Prostate gland (tissue), 2 donors: ENCODE results near the gene CWF19L2.

Source experiments
- CTCF ChIP-seq, 4 experiments: fragments of 200-600 bp in 2 of 4; fragments of 450-650 bp in 2 of 4; sonication (generic) in 2 of 4; IDR thresholded peaks; 1 replicate in 3 of 4; 2 replicates in 1 of 4; pipeline ENCODE4 v1.5.1; 2016 to 2019; ENCODE audit warnings: antibody characterized with exemption in 4 of 4, mild to moderate bottlenecking in 2 of 4, moderate library complexity in 2 of 4
- POLR2A ChIP-seq: fragments of 450-650 bp; IDR thresholded peaks from one replicate; pipeline ENCODE4 v1.6.1; 2016; ENCODE audit warnings: antibody characterized with exemption, mild to moderate bottlenecking
- POLR2AphosphoS5 ChIP-seq: sonication (generic); formaldehyde crosslinking; IDR thresholded peaks from one replicate; pipeline ENCODE4 v1.6.1; 2017; ENCODE audit warnings: antibody characterized with exemption

- TF ChIP-seq CTCF (IDR thresholded peaks at IDR 0.05) (no peak), POLR2A (no peak), POLR2AphosphoS5 (no peak)
Measured at GRCh38 chr11:107446822-107447431, 10.7 kb downstream of the CWF19L2 start.
